Globus pallidus (tissue), 1 donor: ENCODE data around the gene FAM81B.

Experiments
- DNase-seq: peaks from one replicate; pipeline ENCODE4 v3.0.0-alpha.2; 2015; ENCODE audit warnings: low spot score

FAM81B gene

GRCh38 chr5:95403996-95404395, 12.8 kb downstream of the FAM81B start:
- DNase-seq, result no peak

GRCh38 chr5:95406426-95407090, 15.4 kb downstream of the FAM81B start:
- no peak for DNase-seq

- no peak for DNase-seq
These were observed 19.1 kb downstream of the FAM81B start for GRCh38 chr5:95410279-95410678.

GRCh38 chr5:95411474-95411873, 20.3 kb downstream of the FAM81B start:
- DNase-seq, result no peak

- no peak for DNase-seq
These were observed 23.3 kb downstream of the FAM81B start for GRCh38 chr5:95414451-95414850.

- DNase-seq, result no peak
These were observed 26.8 kb downstream of the FAM81B start for GRCh38 chr5:95417971-95418370.

- no peak for DNase-seq
These were observed 31.7 kb downstream of the FAM81B start for GRCh38 chr5:95422838-95423237.

GRCh38 chr5:95424016-95424415, 32.9 kb downstream of the FAM81B start:
- no peak for DNase-seq

- DNase-seq, result no peak
These were observed 33.4 kb downstream of the FAM81B start for GRCh38 chr5:95424526-95424925.

- no peak for DNase-seq
These were observed 35.1 kb downstream of the FAM81B start for GRCh38 chr5:95426227-95426626.

- no peak for DNase-seq
These were observed 41.6 kb downstream of the FAM81B start for GRCh38 chr5:95432779-95433178.

- no peak for DNase-seq
These were observed 48.8 kb downstream of the FAM81B start for GRCh38 chr5:95439801-95440493.

GRCh38 chr5:95440825-95441224, 49.7 kb downstream of the FAM81B start:
- no peak for DNase-seq

GRCh38 chr5:95441636-95442035, 50.5 kb downstream of the FAM81B start:
- DNase-seq, result no peak

- no peak for DNase-seq
These were observed 54.3 kb downstream of the FAM81B start for GRCh38 chr5:95445442-95445841.

- no peak for DNase-seq
These were observed 54.8 kb downstream of the FAM81B start for GRCh38 chr5:95445995-95446394.

- DNase-seq, result no peak
These were observed 55.5 kb downstream of the FAM81B start for GRCh38 chr5:95446560-95447221.

GRCh38 chr5:95447961-95448360, 56.8 kb downstream of the FAM81B start:
- no peak for DNase-seq

GRCh38 chr5:95448789-95449188, 57.6 kb downstream of the FAM81B start:
- DNase-seq, result no peak

GRCh38 chr5:95449460-95449859, 58.3 kb downstream of the FAM81B start:
- no peak for DNase-seq

- DNase-seq, result no peak
These were observed 63.4 kb downstream of the FAM81B start for GRCh38 chr5:95454536-95454935.

GRCh38 chr5:95460665-95461064, 69.5 kb downstream of the FAM81B start:
- no peak for DNase-seq

- DNase-seq, result no peak
These were observed 80.3 kb downstream of the FAM81B start for GRCh38 chr5:95471487-95471886.
